MV-4-11 (cell line): ENCODE data around the gene RIN2.
"Not testable (repeated sequence)": the region's sequence is repeated elsewhere in the genome, so short reads cannot be mapped to it uniquely, and the experiment has no call there.

ENCODE experiments used
- DNase-seq: peaks from one replicate; lab custom pipeline; 2025; lab: John Stamatoyannopoulos, UW

The RIN2 gene

DNA sequence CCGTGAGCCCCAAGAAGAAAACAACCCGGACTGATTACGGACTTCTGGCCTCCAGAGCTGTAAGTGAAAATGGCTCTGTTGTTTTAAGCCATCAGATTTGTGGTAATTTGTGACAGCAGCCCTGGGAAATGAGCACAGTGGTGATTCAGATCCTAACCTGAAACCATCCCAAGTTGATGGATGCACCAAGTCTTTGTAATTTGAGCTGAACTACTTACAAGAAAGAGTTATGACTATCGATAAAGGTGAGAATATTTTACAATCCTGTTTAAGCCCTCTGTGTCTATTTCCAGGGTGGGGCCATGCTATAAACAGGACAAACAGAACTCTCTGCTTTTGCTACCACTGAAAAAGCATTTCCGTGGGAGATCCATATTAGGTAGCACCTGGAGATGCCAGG lies 19.1 kb upstream of the RIN2 start:
- no peak for DNase-seq

DNA sequence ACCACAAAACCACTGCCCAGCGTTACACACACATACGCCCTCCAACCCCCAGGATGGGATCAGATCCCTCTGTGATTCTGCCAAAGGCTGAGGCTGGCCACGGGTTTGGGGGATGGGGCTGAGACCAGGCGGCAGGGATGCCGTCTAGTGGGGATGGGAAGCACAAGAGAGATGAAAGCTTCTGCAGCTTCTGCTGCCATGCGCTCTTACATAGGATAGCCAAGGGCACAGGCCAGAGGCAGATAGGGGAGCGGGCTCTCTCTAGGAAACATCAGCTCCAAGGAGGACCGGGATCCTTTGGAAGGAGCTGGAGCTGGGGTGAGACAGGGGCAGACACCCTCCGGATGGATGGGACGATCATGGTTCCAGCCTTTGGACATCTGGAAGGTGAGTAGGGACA lies 18.7 kb upstream of the RIN2 start:
- DNase-seq: no peak

DNA sequence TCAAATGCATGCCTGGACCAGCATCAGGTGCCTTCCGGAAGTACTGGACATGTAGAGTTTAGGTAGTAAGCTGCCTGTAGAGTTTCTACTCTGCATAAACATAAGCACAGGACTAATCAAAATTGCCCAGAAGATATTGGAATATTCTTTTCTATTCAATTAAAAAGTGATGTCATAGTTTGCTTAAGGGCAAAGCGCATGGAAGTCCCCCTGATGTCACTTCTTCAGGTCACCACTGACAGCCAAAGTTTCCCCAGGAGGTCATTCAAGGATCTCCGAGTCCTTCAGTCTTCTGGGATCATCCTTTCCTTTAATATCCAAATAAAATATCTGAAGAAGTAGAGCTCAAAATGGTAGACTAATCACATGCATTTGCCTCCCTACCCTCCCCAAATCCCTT lies 17.5 kb upstream of the RIN2 start:
- DNase-seq: no peak

DNA sequence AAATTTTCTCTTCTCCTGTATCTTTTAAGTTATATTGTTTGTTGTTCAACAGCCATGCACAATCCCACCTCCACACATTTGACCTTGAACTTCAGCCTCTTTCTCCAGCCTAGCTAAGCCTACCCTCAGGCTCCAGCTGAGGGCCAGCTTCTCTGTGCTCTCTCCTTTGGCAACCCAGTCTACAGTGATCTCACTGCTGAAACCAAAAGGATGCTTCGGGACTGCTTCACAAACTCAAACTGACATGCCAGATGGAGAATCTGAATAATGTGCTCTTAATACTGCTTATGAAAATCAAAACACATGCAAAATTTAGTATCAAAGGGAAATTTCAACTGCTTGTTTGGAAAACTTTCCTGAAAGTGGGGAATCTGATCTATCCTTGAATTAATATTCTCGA lies 16.1 kb upstream of the RIN2 start:
- no peak for DNase-seq

DNA sequence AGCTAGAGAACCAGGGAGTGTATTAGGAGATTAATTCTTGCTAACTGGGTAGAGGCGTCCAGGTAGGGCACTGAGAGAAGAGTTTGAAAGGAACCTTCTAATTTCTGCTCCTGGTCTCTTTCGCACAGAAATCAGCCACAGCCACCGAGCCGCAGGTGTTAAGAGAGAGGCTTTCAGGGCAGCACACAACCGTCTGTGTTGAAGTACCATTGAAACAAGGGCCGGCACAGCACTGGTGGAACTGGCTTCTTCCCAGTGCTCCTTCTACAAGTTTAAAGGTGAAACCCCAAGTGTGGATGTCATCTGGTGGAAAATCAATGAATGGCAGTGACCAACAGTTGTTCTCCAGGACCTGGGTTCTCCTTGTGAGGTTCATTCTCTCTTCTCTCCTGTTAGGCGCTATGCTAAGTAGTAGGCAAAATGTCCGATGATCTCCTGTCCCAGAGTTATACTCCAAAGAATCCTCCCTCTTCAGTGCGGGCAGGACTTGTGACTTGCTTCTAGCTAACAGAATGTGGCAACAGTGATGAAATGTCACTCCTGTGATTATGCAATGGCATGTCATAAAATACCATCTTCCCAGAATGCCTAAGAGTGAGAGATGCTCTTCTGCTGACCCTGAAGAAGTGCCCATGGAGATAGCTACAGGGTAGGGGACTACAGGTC lies 15.0 kb upstream of the RIN2 start:
- DNase-seq: peak; percentile 87

DNA sequence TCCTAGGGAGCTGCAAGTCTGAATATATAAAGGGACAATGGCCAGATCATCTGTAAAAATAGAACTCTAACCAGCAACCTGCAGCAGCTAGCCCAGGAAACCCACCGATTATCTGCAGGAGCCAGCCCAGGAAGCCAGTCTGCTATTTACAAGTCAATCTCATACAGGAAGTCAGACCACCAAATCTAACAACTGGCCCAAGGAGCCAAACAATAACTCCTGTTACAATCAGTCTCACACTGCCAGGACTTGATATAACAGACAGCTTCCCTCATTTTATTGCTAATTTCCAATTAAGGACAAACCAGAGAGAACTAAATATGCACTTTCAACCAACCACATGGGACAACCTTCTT lies 14.4 kb upstream of the RIN2 start:
- DNase-seq: no peak

DNA sequence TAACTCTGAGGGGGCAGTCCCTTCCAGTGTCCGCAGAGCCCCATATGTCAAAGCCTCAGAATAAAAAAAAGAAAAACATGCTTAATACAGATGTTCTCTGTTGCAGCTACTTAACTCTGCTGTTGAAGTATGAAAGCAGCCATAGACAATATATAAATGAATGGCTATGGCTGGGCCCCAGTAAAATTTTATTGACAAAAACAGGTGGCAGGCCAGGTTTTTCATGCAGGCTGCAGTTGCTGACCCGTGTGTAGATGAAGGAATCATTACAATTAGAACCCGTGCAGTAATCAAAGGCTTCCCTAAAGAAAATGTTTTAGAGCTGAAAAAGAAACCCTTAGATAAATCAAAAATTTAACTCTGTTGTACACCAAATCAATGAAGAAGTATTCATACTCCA lies 13.0 kb upstream of the RIN2 start:
- no peak for DNase-seq

DNA sequence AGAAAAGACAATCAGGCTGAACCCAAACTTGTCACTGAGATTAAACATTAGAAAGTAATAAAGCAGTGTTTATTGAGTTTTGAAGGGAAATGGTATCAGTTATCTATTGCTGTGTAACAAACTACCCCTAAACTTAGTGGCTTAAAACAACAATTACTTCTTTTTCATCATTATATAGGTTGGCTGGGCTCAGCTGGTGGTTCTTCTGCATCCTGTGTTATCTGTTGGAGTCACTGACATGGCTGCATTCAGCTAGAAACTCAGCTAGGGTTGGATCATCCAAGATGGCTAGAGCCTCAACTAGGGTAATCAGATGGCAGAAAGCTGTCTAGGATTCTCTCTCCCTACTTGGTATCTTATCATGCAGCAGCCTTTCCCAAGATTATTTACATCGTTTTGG lies 12.5 kb upstream of the RIN2 start:
- no peak for DNase-seq

DNA sequence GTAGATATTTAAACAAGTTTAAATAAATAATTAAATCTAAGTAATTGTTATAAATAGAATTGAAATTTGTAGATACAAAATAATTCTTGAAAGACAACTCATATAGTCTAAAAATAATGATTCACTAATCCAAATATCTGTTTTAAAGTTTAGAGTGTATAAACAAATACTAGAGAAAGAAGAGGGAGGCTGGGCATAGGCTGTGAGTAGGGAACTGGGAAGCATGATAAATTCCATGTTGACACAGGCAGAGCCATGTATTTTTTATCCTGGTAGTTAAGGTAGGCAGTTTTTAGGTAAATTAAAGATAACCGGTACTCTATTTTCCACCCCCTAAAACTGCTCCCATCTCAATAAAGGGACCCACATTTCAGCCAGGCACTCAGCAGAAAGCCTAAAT lies 11.7 kb upstream of the RIN2 start:
- DNase-seq: no peak

DNA sequence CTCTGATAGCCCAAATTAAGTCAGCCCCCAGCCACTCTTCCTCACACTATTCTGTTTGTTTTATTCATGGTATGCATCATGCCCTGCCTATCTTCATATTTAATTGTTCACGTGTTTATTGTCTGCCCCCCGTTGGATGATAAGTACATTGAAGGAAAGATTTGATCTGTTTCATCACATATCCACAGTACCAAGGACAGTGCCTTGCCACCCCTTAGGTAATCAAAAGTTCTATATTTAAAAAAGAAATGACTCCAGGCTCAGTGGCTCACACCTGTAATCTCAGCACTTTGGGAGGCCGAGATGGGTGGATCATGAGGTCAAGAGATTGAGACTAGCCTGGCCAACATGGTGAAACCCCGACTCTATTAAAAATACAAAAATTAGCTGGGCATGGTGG lies 10.2 kb upstream of the RIN2 start:
- DNase-seq: no peak

DNA sequence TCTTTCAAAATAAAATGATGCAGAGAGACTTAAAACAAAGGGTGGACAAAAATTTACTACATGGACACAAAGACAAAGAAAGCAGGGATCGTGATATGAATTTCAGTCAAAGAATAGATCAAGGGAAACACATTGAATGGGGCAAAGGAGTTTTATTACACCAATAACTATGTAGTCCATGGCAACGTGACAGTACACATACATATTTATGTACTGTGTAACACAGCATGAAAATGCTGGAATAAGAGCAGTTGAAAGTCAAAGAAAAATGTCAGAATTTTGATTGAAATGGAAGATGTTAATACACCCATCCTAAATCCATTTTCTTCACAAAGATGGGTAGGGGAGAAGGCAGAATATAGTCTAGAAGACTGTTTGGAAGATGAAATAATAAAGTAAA lies 9.4 kb upstream of the RIN2 start:
- DNase-seq: no peak

DNA sequence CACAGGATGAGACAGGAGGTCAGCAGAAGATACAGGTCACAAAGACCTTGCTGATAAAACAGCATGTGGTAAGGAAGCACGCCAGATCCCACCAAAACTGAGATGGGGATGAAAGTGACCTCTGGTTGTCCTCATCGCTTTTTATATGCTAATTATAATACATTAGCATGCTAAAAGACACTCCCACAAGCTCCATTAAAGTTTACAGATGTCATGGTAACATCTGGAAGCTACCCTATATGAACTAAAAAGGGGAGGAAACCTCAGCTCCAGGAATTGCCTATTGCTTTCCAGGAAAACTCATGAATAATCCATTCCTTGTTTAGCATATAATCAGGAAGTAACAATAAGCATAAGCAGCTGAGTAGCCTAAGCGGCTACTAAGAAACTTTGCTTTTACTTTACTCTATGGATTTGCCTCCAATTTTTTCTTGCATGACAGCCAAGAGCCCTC lies 8.4 kb upstream of the RIN2 start:
- DNase-seq: peak; percentile 29

DNA sequence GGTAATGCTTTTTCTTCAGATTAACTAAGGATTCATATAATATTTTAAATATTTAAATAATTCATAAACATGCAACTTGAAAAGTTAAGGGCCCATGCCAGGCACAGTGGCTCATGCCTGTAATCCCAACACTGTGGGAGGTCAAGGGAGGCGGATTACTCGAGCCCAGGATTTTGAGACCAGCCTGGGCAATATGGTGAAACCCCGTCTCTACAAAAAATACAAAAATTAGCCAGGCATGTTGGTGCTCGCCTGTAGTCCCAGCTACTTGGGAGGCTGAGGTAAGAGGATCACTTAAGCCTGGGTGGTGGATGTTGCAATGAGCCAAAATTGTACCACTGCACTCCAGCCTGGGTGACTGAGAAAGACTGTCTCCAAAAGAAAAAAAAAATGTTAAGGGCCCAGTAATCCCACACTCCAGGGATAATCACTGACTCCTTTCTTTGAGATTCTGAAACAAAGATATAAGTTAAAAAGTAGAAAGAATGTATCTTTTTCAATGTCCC lies 7.9 kb upstream of the RIN2 start:
- peak; percentile 57 for DNase-seq

DNA sequence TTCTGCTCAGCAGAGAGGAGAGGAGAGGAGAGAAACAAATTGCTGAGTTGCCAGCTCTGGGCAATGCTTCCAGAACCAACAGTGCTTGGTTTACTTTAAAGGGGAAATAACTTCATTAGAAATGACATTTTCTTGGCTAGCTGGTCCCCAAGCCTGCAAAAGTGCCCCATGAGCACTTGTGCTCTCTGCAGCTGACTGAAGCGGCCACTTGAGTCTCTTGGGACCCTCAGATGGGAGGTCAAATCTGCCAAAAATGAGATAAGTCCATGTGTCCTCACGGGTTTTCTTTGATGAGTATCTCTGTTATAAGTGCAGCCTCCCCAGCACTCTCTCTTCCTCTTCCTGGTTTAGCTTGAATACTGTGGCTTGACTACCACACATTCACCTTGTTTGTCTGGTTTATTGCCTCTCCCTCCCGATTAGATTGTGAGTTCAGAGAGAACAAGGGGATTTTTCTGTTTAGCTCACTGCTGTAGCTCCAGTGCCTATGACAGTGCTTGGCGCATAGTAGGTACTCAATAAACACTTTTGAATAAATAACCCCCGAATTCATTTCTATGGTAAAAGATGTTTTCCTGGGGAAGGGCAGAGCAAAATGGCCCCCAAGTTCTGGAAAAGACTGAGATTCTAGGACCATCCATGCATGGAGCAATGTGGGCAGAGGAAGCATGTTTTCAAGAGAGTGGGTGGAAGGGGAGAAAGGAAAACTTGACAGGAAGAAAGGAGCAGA lies 7.0 kb upstream of the RIN2 start:
- peak; percentile 67 for DNase-seq

DNA sequence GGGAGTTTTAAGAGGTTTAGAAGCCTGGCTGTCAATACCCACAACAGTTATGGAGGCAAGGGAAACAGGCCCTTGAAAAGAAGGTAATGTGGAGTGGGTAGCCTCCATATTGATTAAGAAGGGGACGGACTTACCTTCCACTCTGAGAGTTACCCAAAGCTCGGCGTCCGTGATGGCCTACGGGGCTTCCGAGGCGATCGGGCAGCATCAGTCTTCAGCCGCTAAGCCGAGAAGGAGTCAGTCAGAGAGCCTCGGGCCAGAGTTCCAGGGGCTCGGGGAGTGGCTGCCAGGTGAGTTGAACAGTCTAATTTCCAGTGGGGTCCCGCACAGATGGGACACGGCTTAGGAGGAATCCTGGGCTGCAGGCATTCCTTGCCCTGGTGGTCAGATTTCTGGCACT lies 3.9 kb upstream of the RIN2 start:
- DNase-seq: not testable (repeated sequence)

DNA sequence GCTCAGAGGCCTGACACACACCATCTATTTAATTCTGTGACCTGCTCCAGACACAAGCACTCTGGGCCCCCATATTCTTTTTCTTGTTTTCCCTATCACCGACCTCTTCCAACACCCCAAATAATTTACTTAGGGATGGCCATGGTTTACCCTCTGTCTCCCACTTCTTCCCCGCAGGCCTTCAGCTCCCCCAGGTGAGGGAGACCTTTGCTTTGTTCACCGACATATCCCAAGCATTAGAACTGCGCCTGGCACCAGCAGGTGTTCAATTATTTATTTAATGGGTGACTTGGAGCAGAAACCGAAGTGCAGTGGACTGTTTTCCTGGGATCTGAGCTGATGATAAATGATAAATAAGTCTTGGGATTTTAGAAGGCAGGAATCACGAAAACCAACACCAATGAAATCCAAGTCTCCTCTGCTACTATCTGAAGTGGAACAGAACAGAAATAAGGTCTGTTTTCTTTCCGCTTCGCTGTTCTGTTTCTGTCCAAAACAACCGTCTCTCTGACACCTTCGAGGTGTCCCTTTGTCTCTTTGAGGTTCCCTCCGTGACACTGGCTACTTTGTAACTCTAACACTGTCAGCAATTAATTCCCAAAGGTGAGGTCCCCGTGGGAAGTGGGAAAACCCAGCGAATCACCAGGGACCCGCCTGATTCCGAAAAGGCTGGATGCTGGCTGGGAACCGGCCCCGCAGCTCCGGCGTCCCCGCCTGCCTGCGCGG lies 1.1 kb upstream of the RIN2 start:
- no peak for DNase-seq

DNA sequence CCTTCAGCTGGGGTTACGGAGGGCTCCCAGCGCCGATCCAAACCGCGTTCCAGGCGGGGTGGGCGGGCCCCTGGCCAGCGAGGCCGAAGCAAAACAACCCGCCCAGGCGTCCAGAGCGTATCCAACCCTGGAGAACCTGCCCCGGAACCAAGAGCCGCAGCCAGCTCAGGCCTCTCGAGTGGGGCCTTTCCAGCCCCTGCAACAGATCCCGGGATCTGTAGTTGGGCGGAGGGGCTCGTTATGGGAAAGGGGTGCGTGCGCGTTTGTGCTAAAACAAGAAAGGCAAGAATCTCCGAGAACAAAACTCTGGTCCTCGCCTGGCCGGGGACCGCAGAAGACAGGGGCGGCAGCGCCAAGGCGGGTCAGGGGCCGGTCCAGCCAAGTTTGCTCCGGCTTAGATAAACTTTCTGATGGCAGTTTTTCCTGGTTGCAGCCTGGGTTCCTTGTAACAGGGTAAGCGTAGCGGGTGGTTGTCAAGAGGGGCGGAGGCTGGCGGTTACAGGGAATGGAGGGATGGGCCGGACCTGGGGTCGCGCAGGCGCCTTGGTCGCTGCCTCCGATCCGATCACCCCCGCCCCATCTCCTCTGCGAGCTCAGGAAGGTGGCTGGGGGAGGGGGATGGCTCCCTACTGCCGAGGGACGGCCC lies 448 bp upstream of the RIN2 start:
- no peak for DNase-seq

DNA sequence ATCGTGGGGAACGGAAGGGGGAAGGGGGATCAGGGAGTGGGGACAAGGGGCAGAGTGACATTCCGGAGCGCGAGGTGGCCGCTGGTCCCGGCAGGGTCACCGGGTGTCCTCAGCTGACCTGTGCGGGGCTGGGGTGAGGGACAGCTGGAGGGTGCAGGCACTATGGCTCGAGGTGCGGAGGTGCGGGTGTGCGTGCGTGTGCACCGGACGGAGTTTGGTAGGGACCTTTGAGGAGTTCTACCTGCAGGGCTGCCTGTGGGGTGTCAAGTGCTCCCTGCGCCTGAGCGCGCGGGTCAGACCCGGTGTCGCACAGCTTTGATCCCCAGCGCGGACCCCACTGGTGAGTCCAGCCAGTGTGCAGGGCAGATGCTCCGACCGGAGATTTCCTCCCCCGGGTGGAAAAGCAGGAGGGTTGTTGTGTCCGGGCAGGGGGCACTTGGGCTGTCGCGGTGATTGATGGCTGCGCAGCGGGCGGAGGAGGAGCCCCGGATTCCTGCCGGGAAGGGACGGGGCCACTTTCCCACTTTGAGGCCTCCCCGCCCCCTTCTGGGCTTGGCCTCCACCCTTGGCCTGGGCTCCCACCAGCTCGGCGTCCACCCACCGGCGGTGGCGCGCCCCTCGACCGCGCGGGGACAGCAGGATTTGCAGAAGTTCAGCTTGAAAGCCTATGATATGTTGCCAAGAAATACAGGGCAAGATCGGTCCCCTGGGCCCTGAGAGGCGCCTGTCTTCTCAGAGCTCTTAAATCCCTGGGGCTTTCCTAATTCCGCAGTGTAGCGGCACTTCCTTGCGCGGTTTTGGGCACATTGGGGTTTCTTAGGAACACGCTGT lies 658 bp downstream of the RIN2 start:
- peak; percentile 85 for DNase-seq

DNA sequence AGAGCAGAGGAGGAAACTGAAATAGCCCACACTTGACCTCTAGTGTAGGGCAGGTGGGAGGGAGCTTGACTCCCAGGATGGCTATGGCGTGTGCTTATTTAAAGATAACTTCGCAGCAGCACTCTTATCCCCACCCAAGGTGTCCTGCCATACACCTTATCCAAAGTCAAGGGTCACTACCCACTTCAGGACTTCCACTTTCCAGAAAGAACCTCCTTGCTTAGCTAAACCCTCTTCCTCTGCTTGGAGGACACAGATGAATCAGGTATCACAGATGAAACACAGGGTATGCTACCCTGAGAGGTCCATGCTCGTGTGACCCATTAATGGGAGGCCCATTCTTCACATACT lies 2.3 kb downstream of the RIN2 start:
- no peak for DNase-seq

DNA sequence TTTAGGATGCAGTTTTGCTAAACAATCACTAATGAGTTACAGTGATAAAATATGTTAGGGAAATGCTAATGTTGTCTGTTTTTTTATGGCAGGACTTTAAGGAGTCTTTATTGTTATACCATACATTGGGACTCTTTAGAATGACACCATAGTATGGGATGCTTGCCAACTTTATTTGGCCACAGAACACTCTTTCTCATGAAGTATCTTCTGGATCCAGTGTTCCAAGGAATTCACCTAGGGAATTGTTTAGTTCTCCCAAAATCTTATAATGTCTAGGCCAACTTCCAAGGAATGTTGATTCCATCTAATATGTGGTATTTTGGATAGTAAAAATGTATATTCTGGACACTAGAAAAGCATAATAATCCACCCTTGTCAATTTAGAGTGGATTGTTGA lies 3.3 kb downstream of the RIN2 start:
- no peak for DNase-seq

DNA sequence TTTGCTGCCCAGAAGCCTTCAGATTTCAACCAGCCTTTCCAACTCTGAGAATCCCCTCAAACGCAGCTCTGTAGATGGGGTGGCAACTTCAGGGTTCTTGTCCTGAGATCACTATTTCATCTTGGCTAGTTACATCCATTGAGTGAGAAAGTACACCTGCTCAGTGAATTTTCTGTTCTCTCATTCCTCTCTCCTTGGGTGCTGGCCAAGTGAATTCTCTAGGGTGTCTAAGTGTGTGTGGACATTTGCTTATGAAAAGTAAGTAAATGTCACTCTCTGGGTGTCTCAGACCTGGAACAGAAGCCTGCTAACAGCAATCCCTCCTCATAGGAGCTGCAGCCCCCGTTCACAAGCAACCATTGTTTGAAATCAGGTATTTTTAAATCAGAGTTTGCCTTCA lies 3.8 kb downstream of the RIN2 start:
- no peak for DNase-seq

DNA sequence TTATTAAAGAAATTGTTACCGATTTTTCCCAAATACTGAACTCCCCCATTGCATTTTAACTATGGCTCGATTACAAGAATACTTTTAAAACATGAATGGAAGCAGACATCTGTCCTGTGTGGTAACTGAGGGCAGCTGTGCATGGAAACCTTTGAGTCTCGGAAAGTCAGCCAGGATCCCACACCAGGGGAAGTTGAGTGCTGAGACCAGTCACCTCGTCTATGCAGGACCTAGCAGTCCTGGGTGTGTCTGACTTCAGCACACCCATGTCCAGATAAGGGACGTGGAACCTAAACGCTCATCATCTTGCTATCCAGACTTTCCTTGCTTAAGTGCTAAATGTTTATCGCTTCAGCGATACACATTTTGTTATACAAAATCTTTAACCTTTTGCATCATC lies 6.1 kb downstream of the RIN2 start:
- peak; percentile 30 for DNase-seq
